ENCODE results near the gene CEACAM3.

DNA sequence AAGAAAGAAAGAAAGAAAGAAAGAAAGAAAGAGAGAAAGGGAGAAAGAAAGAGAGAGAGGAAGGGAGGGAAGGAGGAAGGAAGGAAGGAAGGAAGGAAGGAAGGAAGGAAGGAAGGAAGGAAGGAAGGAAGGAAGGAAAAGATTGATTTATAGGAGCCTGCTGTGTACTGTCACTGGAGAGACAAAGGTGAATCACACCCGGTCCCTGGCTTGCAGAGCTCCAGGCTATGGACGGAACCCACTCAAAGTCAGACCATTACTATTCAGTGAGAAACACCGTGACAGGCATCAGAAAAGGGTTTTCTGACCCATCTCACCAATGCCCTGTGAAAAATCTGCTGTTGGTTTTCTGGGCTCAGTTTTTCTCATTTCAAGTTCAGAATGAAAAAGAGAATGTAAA lies 48.4 kb upstream of the CEACAM3 start:
- TF ChIP-seq, protein P1, sequence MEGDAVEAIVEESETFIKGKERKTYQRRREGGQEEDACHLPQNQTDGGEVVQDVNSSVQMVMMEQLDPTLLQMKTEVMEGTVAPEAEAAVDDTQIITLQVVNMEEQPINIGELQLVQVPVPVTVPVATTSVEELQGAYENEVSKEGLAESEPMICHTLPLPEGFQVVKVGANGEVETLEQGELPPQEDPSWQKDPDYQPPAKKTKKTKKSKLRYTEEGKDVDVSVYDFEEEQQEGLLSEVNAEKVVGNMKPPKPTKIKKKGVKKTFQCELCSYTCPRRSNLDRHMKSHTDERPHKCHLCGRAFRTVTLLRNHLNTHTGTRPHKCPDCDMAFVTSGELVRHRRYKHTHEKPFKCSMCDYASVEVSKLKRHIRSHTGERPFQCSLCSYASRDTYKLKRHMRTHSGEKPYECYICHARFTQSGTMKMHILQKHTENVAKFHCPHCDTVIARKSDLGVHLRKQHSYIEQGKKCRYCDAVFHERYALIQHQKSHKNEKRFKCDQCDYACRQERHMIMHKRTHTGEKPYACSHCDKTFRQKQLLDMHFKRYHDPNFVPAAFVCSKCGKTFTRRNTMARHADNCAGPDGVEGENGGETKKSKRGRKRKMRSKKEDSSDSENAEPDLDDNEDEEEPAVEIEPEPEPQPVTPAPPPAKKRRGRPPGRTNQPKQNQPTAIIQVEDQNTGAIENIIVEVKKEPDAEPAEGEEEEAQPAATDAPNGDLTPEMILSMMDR (IDR thresholded peaks at IDR 0.05) = no peak
- TF ChIP-seq POLR2A (IDR thresholded peaks at IDR 0.05) = no peak

Measured in esophagus squamous epithelium (tissue), 4 donors.